H9 (cell line): ENCODE results near the gene POLR3H. TPM values are rescaled to one million over a fixed set of nuclear protein-coding genes. Genes with fewer than 3 reads are reported as not detected.

Experiments used
- DNase-seq: peaks from one replicate; pipeline ENCODE4 v3.0.0-alpha.2; 2017
- H2AFZ ChIP-seq: one replicate; pipeline ENCODE4 v1.6.1; 2013; ENCODE audit warnings: mild to moderate bottlenecking, low read length, control low read depth, moderate library complexity
- H2AK5ac ChIP-seq: 2 replicates; pipeline ENCODE4 v1.6.1; 2013; ENCODE audit warnings: low read length, control low read depth, mixed read lengths; ENCODE audit not compliant: insufficient read length
- H2BK120ac ChIP-seq: one replicate; pipeline ENCODE4 v1.6.1; 2013; ENCODE audit warnings: low read depth, mild to moderate bottlenecking, low read length, control low read depth, inconsistent platforms; ENCODE audit not compliant: poor library complexity, severe bottlenecking
- H2BK12ac ChIP-seq: 2 replicates; pipeline ENCODE4 v1.6.1; 2013; ENCODE audit warnings: low read length, control low read depth, mixed read lengths, low read depth; ENCODE audit not compliant: insufficient read length
- H2BK15ac ChIP-seq: 2 replicates; pipeline ENCODE4 v1.6.1; 2013; ENCODE audit warnings: low read depth, low read length, control low read depth
- H2BK20ac ChIP-seq: one replicate; pipeline ENCODE4 v1.6.1; 2013; ENCODE audit warnings: low read depth, mild to moderate bottlenecking, low read length, control low read depth, inconsistent platforms; ENCODE audit not compliant: poor library complexity, severe bottlenecking
- H2BK5ac ChIP-seq: 2 replicates; pipeline ENCODE4 v1.6.1; 2013; ENCODE audit warnings: low read length, control low read depth, mixed read lengths; ENCODE audit not compliant: insufficient read length
- H3K14ac ChIP-seq: 2 replicates; pipeline ENCODE4 v1.6.1; 2013; ENCODE audit warnings: low read length, control low read depth; ENCODE audit not compliant: insufficient read depth
- H3K18ac ChIP-seq: 2 replicates; pipeline ENCODE4 v1.6.1; 2013; ENCODE audit warnings: low read depth, mild to moderate bottlenecking, mixed read lengths, low read length, control low read depth; ENCODE audit not compliant: insufficient read length
- H3K23ac ChIP-seq: 2 replicates; pipeline ENCODE4 v1.6.1; 2013; ENCODE audit warnings: low read length, control low read depth, mixed read lengths, low read depth; ENCODE audit not compliant: insufficient read length
- H3K23me2 ChIP-seq: 2 replicates; pipeline ENCODE4 v1.6.1; 2013; ENCODE audit warnings: low read depth, mild to moderate bottlenecking, mixed read lengths, low read length, control low read depth; ENCODE audit not compliant: insufficient read length, poor library complexity, severe bottlenecking
- H3K27ac ChIP-seq: 2 replicates; pipeline ENCODE4 v1.5.1; 2013; ENCODE audit warnings: low read length, control low read depth, mixed read lengths, low read depth; ENCODE audit not compliant: insufficient read length
- H3K27me3 ChIP-seq: 2 replicates; pipeline ENCODE4 v1.6.1; 2013; ENCODE audit warnings: low read length, control low read depth, inconsistent platforms; ENCODE audit not compliant: insufficient read depth
- H3K4ac ChIP-seq: 2 replicates; pipeline ENCODE4 v1.6.1; 2013; ENCODE audit warnings: low read depth, mild to moderate bottlenecking, control low read depth, inconsistent platforms, low read length, moderate library complexity
- H3K4me1 ChIP-seq: 2 replicates; pipeline ENCODE4 v1.6.1; 2013; ENCODE audit warnings: low read length, control low read depth, inconsistent platforms; ENCODE audit not compliant: insufficient read depth
- H3K4me2 ChIP-seq: 2 replicates; pipeline ENCODE4 v1.6.1; 2013; ENCODE audit warnings: low read length, control low read depth, mixed read lengths; ENCODE audit not compliant: insufficient read length, insufficient read depth
- H3K56ac ChIP-seq: 2 replicates; pipeline ENCODE4 v1.6.1; 2013; ENCODE audit warnings: low read depth, mild to moderate bottlenecking, mixed read lengths, low read length, control low read depth; ENCODE audit not compliant: insufficient read length
- H3K79me1 ChIP-seq: 2 replicates; pipeline ENCODE4 v1.6.1; 2013; ENCODE audit warnings: low read depth, mild to moderate bottlenecking, moderate library complexity, low read length, control low read depth, inconsistent platforms; ENCODE audit not compliant: insufficient read depth, poor library complexity, severe bottlenecking
- H3K79me2 ChIP-seq: 2 replicates; pipeline ENCODE4 v1.6.1; 2013; ENCODE audit warnings: low read length, control low read depth, inconsistent platforms; ENCODE audit not compliant: insufficient read depth
- H3K9ac ChIP-seq: 2 replicates; pipeline ENCODE4 v1.6.1; 2013; ENCODE audit warnings: low read length, control low read depth, mixed read lengths; ENCODE audit not compliant: insufficient read length; ENCODE audit errors: extremely low read depth
- H3K9me3 ChIP-seq: one replicate; pipeline ENCODE4 v1.6.1; 2013; ENCODE audit warnings: low read depth, low read length, inconsistent platforms; ENCODE audit not compliant: control insufficient read depth
- H3T11ph ChIP-seq: one replicate; pipeline ENCODE4 v1.6.1; 2013; ENCODE audit warnings: mild to moderate bottlenecking, low read length, control low read depth, inconsistent platforms
- H4K20me1 ChIP-seq: one replicate; pipeline ENCODE4 v1.6.1; 2013; ENCODE audit not compliant: control insufficient read depth, insufficient read length, insufficient read depth
- H4K5ac ChIP-seq: 2 replicates; pipeline ENCODE4 v1.6.1; 2013; ENCODE audit warnings: low read depth, mild to moderate bottlenecking, mixed read lengths, low read length, control low read depth; ENCODE audit not compliant: insufficient read length
- H4K8ac ChIP-seq: replicated peaks from 2 replicates; pipeline ENCODE4 v1.6.1; 2013; ENCODE audit warnings: low read length, control low read depth, mixed read lengths, low read depth; ENCODE audit not compliant: insufficient read length
- H4K91ac ChIP-seq: 2 replicates; pipeline ENCODE4 v1.6.1; 2013; ENCODE audit warnings: low read depth, mild to moderate bottlenecking, moderate library complexity, mixed read lengths, low read length, control low read depth; ENCODE audit not compliant: insufficient read length
- H3K27ac Mint-ChIP-seq, 3 experiments: 2 replicates in 2 of 3; 3 replicates in 1 of 3; pipeline ENCODE4 v1.8.0; 2020 to 2021; ENCODE audit warnings: mixed read lengths in 3 of 3, mild to moderate bottlenecking in 1 of 3, moderate library complexity in 1 of 3
- H3K27me3 Mint-ChIP-seq: 2 replicates; pipeline ENCODE4 v1.8.0; 2021; ENCODE audit warnings: low read depth, mild to moderate bottlenecking, moderate library complexity, mixed read lengths
- H3K36me3 Mint-ChIP-seq, 3 experiments: 2 replicates in 2 of 3; 3 replicates in 1 of 3; pipeline ENCODE4 v1.8.0; 2020 to 2021; ENCODE audit warnings: low read depth in 3 of 3, mixed read lengths in 3 of 3; ENCODE audit not compliant: insufficient read depth in 1 of 3
- H3K4me1 Mint-ChIP-seq, 2 experiments: 2 replicates each; pipeline ENCODE4 v1.8.0; 2020; ENCODE audit warnings: mixed read lengths in 2 of 2
- H3K4me3 Mint-ChIP-seq, 2 experiments: 2 replicates in 1 of 2; 3 replicates in 1 of 2; pipeline ENCODE4 v1.8.0; 2020 to 2021; ENCODE audit warnings: mild to moderate bottlenecking in 2 of 2, mixed read lengths in 2 of 2, moderate library complexity in 1 of 2
- H3K9me3 Mint-ChIP-seq, 2 experiments: 2 replicates in 1 of 2; 3 replicates in 1 of 2; pipeline ENCODE4 v1.8.0; 2020; ENCODE audit warnings: mild to moderate bottlenecking in 2 of 2, mixed read lengths in 2 of 2, moderate library complexity in 1 of 2
- WGBS: extraction: QIAGEN DNeasy Blood & Tissue Kit; methylation state at CpG from one replicate; pipeline ENCODE4 v1.1.7; 2013; ENCODE audit warnings: missing lambda C conversion rate, low lambda C conversion rate, mixed read lengths; ENCODE audit not compliant: insufficient read length; ENCODE audit errors: extremely low coverage; 5-methylcytosine and 5-hydroxymethylcytosine counted together
- total RNA-seq: library from RNA; stranded (reverse); gene quantifications from 2 replicates; pipeline ENCODE4 v1.2.1, GENCODE V29; 2021
- TF ChIP-seq, protein P1 (sequence below): fragments of 200-600 bp; sonication (generic); conservative IDR thresholded peaks from 3 replicates; pipeline ENCODE4 v1.8.0; 2021; ENCODE audit warnings: antibody characterized with exemption, mild to moderate bottlenecking

POLR3H gene
- total RNA-seq, 1 experiment from 2014 or later = 68.2 TPM

DNA sequence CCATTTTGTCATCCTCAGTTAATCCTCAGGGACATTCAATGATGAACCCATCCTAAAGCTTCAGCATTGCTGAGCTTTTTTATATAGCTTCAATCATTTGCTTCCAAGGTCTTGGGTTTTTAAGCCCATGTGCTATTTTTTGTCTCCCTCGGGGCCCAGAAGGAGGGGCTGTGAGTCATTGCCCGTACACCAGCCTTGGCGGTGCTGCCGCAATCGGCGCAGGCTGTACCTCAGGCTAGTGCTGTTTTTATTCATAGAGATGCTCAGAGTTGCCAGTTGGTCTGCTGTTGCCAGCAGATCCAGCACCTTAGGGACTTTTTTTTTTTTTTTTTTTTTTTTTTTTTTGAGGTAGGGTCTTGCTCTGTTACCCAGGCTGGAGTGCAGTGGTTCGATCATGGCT, 39.9 kb downstream of the POLR3H start:
- H4K8ac ChIP-seq = no peak overlapping the region
- no peak overlapping the region for H3K23ac ChIP-seq
- no peak overlapping the region for H2BK12ac ChIP-seq
- H3K79me1 ChIP-seq = no peaks in the 10 kb centered on the region
- no peak overlapping the region for H3K27ac ChIP-seq
- H3K4me2 ChIP-seq = no peak overlapping the region
- no peak overlapping the region for H3K4ac ChIP-seq
- no peak overlapping the region for H3T11ph ChIP-seq
- no peak overlapping the region for H3K18ac ChIP-seq
- H2BK5ac ChIP-seq = no peak overlapping the region
- no peak for DNase-seq
- WGBS = no CpG with 5 or more reads among the region's 7 CpGs
- Mint-ChIP-seq H3K27me3 (no peaks in the 10 kb centered on the region), H3K4me1 (0 out of 4 replicates have a peak, but pooled peaks cover 0 to 3% of the 10 kb centered on the region in 2 experiments), H3K36me3 (peaks cover 17 to 49% (median 35%) of the 10 kb centered on the region in 3 experiments; a peak in 6 of 7 replicates), H3K4me3 (no peak overlapping the region), H3K27ac (no peak overlapping the region; a peak in 1 of 7 replicates), H3K9me3 (no peaks in the 10 kb centered on the region)
- no peak overlapping the region for H2BK120ac ChIP-seq
- H2AFZ ChIP-seq = no peak overlapping the region
- H2AK5ac ChIP-seq = no peak overlapping the region
- H3K4me1 ChIP-seq = no peaks in the 10 kb centered on the region
- no peaks in the 10 kb centered on the region for H3K27me3 ChIP-seq
- H3K9ac ChIP-seq = no peak overlapping the region
- H3K56ac ChIP-seq = no peak overlapping the region
- no peak overlapping the region for H3K14ac ChIP-seq
- H4K5ac ChIP-seq = no peak overlapping the region
- H4K91ac ChIP-seq = no peak overlapping the region
- H4K20me1 ChIP-seq = no peaks in the 10 kb centered on the region
- H3K79me2 ChIP-seq = no peaks in the 10 kb centered on the region
- no peaks in the 10 kb centered on the region for H3K23me2 ChIP-seq
- no peak overlapping the region for H2BK20ac ChIP-seq
- no peak overlapping the region for H2BK15ac ChIP-seq
- no peaks in the 10 kb centered on the region for H3K9me3 ChIP-seq
- TF ChIP-seq, protein P1, sequence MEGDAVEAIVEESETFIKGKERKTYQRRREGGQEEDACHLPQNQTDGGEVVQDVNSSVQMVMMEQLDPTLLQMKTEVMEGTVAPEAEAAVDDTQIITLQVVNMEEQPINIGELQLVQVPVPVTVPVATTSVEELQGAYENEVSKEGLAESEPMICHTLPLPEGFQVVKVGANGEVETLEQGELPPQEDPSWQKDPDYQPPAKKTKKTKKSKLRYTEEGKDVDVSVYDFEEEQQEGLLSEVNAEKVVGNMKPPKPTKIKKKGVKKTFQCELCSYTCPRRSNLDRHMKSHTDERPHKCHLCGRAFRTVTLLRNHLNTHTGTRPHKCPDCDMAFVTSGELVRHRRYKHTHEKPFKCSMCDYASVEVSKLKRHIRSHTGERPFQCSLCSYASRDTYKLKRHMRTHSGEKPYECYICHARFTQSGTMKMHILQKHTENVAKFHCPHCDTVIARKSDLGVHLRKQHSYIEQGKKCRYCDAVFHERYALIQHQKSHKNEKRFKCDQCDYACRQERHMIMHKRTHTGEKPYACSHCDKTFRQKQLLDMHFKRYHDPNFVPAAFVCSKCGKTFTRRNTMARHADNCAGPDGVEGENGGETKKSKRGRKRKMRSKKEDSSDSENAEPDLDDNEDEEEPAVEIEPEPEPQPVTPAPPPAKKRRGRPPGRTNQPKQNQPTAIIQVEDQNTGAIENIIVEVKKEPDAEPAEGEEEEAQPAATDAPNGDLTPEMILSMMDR = no peak
